Measurements from ENCODE around the gene ZNF624. TPM values are rescaled to one million over a fixed set of nuclear protein-coding genes. Genes with fewer than 3 reads are reported as not detected.

ZNF624 gene
- total RNA-seq, 5 donors from 2014 or later (not counting 1 experiment from before 2014, with no cell fraction given): 5.7 to 12.4 (median 10.3) TPM

GRCh38 chr17:16584273-16584995 lies 69.2 kb downstream of the ZNF624 start:
- no peaks in the 10 kb centered on the region for H3K36me3 ChIP-seq (ENCODE audit: control insufficient read depth in 2 of 2, extremely low read depth in 1 of 2, insufficient read depth in 1 of 2, low read length in 1 of 2)
- Mint-ChIP-seq H3K27ac (peak overlapping the region; percentile 83), H3K27me3 (peaks cover 13 to 31% of the 10 kb centered on the region in 2 donors), H3K4me3 (peak overlapping the region; percentile 72 to 78 (median 77)), H3K9me3 (no peaks in the 10 kb centered on the region), H3K4me1 (peaks cover 12 to 23% (median 18%) of the 10 kb centered on the region in 3 donors), H3K36me3 (no peaks in the 10 kb centered on the region)
- peaks cover 15 to 16% of the 10 kb centered on the region in 2 experiments for H3K27me3 ChIP-seq (replicated peaks in 1 of 2; ENCODE audit: control insufficient read depth in 2 of 2, extremely low read depth in 1 of 2, insufficient read depth in 2 of 2, low read length in 1 of 2)
- peak; percentile 86 to 96 (median 93) for DNase-seq
- peak overlapping the region; percentile 20 to 42 for H3K4me3 ChIP-seq (ENCODE audit: control insufficient read depth in 1 of 2, extremely low read depth in 1 of 2, low read length in 1 of 2)
- ChIA-PET POLR2A (interaction anchor here in 1 of 2 donors (0.7 kb wide), 2 partner anchors 48 to 49 kb away, joined by 4 to 9 read pairs; no protein-coding TSS in a partner anchor), CTCF (interaction anchor here (0.6 to 1.8 kb wide), 11 partner anchors 10 to 1103 kb away, joined by 3 to 20 read pairs (median 5); partner anchors contain the start of gene ZNF287 (in 1 of the 2))
- H3K4me1 ChIP-seq (ENCODE audit: control insufficient read depth in 1 of 2, extremely low read depth in 1 of 2, insufficient read depth in 2 of 2, low read length in 2 of 2): peaks cover 4 to 26% of the 10 kb centered on the region in 2 experiments
- no peaks in the 10 kb centered on the region for H3K9me3 ChIP-seq
- ATAC-seq (replicated peaks in 1 of 4): peak; percentile 94 to 98 (median 96)
- peak overlapping the region; percentile 80 for H3K27ac ChIP-seq (ENCODE audit: low read length)
- WGBS (ENCODE audit: insufficient coverage): 4% methylated on average over 28 of the region's 39 CpGs

- POLR2A ChIA-PET: interaction anchor here in 1 of 2 donors (0.7 kb wide), 1 partner anchor 47 kb away, joined by 9 read pairs; no protein-coding TSS in a partner anchor
- peaks cover 13 to 31% of the 10 kb centered on the region in 2 donors for H3K27me3 Mint-ChIP-seq
- Histone ChIP-seq H3K36me3 (ENCODE audit: control insufficient read depth in 2 of 2, extremely low read depth in 1 of 2, insufficient read depth in 1 of 2, low read length in 1 of 2) (no peaks in the 10 kb centered on the region), H3K9me3 (no peaks in the 10 kb centered on the region), H3K27ac (ENCODE audit: low read length) (peak overlapping the region; percentile 80), H3K4me1 (ENCODE audit: control insufficient read depth in 1 of 2, extremely low read depth in 1 of 2, insufficient read depth in 2 of 2, low read length in 2 of 2) (peaks cover 4 to 19% of the 10 kb centered on the region in 2 experiments), H3K27me3 (replicated peaks in 1 of 2; ENCODE audit: control insufficient read depth in 2 of 2, extremely low read depth in 1 of 2, insufficient read depth in 2 of 2, low read length in 1 of 2) (peaks cover 10 to 15% of the 10 kb centered on the region in 2 experiments), H3K4me3 (ENCODE audit: control insufficient read depth in 1 of 2, extremely low read depth in 1 of 2, low read length in 1 of 2) (peak overlapping the region in 1 of 2 donors; percentile 42)
- H3K4me3 Mint-ChIP-seq: peak overlapping the region; percentile 72 to 78 (median 77)
- H3K27ac Mint-ChIP-seq: peak overlapping the region; percentile 83
- no peaks in the 10 kb centered on the region for H3K36me3 Mint-ChIP-seq
- H3K4me1 Mint-ChIP-seq: peaks cover 12 to 22% (median 18%) of the 10 kb centered on the region in 3 donors
- H3K9me3 Mint-ChIP-seq: no peaks in the 10 kb centered on the region
- CTCF ChIA-PET: interaction anchor here (0.6 to 1.8 kb wide), 10 partner anchors 10 to 145 kb away, joined by 3 to 20 read pairs (median 4); partner anchors contain the start of gene ZNF287 (in 1 of the 2)
- DNase-seq: peak in 8 of 35 experiments; percentile 7 to 38 (median 22)
- ATAC-seq (replicated peaks in 1 of 4): peak in 2 of 4 experiments; percentile 7 to 52
- WGBS (ENCODE audit: insufficient coverage): 33% methylated on average over 3 of the region's 7 CpGs
These were observed 69.9 kb downstream of the ZNF624 start for GRCh38 chr17:16583781-16584180.

GRCh38 chr17:16573466-16573865 lies 80.2 kb downstream of the ZNF624 start:
- H3K4me1 Mint-ChIP-seq: peaks cover 4 to 8% (median 6%) of the 10 kb centered on the region in 3 donors
- ATAC-seq (replicated peaks in 1 of 4) (no peak), DNase-seq (no peak)
- ChIA-PET CTCF (interaction anchor here in 1 of 2 donors (0.5 kb wide), 1 partner anchor 11 kb away, joined by 3 read pairs; no protein-coding TSS in a partner anchor), POLR2A (interaction anchor here in 1 of 2 donors (0.7 kb wide), 1 partner anchor 11 kb away, joined by 3 read pairs; no protein-coding TSS in a partner anchor)
- H3K4me3 ChIP-seq (ENCODE audit: control insufficient read depth in 1 of 2, extremely low read depth in 1 of 2, low read length in 1 of 2): no peak overlapping the region
- H3K9me3 Mint-ChIP-seq: no peaks in the 10 kb centered on the region
- peaks cover 3 to 14% of the 10 kb centered on the region in 2 donors for H3K27me3 Mint-ChIP-seq
- H3K27ac ChIP-seq (ENCODE audit: low read length): no peak overlapping the region
- no peaks in the 10 kb centered on the region for H3K36me3 ChIP-seq (ENCODE audit: control insufficient read depth in 2 of 2, extremely low read depth in 1 of 2, insufficient read depth in 1 of 2, low read length in 1 of 2)
- no peaks in the 10 kb centered on the region for H3K36me3 Mint-ChIP-seq
- 100% methylated on average over 1 of the region's 2 CpGs for WGBS (ENCODE audit: insufficient coverage)
- no peaks in the 10 kb centered on the region for H3K9me3 ChIP-seq
- H3K27ac Mint-ChIP-seq: no peak overlapping the region
- H3K4me1 ChIP-seq (ENCODE audit: control insufficient read depth in 1 of 2, extremely low read depth in 1 of 2, insufficient read depth in 2 of 2, low read length in 2 of 2): peaks cover under 1 to 11% of the 10 kb centered on the region in 2 experiments
- no peak overlapping the region for H3K4me3 Mint-ChIP-seq
- peaks cover 0 to 7% of the 10 kb centered on the region in 2 experiments for H3K27me3 ChIP-seq (replicated peaks in 1 of 2; ENCODE audit: control insufficient read depth in 2 of 2, extremely low read depth in 1 of 2, insufficient read depth in 2 of 2, low read length in 1 of 2)

Other genes with a start within 250 kb of the ZNF624 start
- 100 to 1,000 TPM in 4 of 5 donors, 10 to 100 TPM in 1; 91.3 to 127 (median 122) TPM for gene TRPV2, start 238.3 kb downstream of the ZNF624 start, total RNA-seq
- gene LRRC75A, start 161.7 kb downstream of the ZNF624 start, total RNA-seq: 1 to 10 TPM; 3.5 to 7.8 (median 5.4) TPM
- gene ZNF287, start 84.6 kb downstream of the ZNF624 start, total RNA-seq: 10 to 100 TPM; 11.1 to 23.6 (median 18.8) TPM
- 10 to 100 TPM in 2 of 5 donors, 1 to 10 TPM in 2, under 1 TPM in 1; 0.38 to 22.3 (median 8.0) TPM for gene CCDC144A, start 36.4 kb upstream of the ZNF624 start, total RNA-seq